ENCODE results near the gene CLASP2.

DNA sequence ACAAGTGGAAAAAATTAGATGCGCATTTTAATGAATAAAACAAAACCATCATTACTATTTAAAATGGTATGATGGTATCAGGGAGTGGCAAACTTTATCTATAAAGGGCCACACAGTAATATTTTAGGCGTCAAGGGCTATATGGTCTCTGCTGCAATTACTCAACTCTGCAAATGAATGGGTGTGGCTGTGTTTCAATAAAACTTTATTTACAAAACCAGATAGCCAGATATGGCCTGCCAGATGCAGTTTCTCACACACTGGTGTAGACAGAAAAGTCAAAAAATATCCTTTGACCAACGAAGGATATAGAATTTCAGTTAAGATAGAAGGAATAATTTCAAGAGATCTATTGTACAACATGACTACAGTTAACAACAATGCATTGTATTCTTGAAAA, 83.8 kb downstream of the CLASP2 start:
- TF ChIP-seq, protein P1, sequence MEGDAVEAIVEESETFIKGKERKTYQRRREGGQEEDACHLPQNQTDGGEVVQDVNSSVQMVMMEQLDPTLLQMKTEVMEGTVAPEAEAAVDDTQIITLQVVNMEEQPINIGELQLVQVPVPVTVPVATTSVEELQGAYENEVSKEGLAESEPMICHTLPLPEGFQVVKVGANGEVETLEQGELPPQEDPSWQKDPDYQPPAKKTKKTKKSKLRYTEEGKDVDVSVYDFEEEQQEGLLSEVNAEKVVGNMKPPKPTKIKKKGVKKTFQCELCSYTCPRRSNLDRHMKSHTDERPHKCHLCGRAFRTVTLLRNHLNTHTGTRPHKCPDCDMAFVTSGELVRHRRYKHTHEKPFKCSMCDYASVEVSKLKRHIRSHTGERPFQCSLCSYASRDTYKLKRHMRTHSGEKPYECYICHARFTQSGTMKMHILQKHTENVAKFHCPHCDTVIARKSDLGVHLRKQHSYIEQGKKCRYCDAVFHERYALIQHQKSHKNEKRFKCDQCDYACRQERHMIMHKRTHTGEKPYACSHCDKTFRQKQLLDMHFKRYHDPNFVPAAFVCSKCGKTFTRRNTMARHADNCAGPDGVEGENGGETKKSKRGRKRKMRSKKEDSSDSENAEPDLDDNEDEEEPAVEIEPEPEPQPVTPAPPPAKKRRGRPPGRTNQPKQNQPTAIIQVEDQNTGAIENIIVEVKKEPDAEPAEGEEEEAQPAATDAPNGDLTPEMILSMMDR (conservative IDR thresholded peaks at IDR 0.05 in 1 of 2, IDR thresholded peaks at IDR 0.05 in 1 of 2; ENCODE audit: extremely low read depth in 1 of 2, insufficient read depth in 1 of 2, low read depth in 1 of 2, low read length in 2 of 2) = no peak
- no peak for TF ChIP-seq EZH2 (IDR thresholded peaks at IDR 0.05; ENCODE audit: borderline replicate concordance, low read length)

All from mammary epithelial cell (primary cell).